A673 (cell line): ENCODE data around the gene CENPM. TPM values are rescaled to one million over a fixed set of nuclear protein-coding genes. Genes with fewer than 3 reads are reported as not detected.
A peak's percentile ranks its signal among the peaks of the same experiment; 100 is the strongest.
"Not testable (repeated sequence)": the region's sequence is repeated elsewhere in the genome, so short reads cannot be mapped to it uniquely, and the experiment has no call there.

Experiments used
- BruUV-seq: library from RNA; stranded (reverse); fragments of 400-500 nt; replicated peaks from 2 replicates; lab custom pipeline; 2021; lab: Mats Ljungman, UMichigan
- CTCF ChIA-PET: fragments of 300-600 bp; sonication (Branson Sonifier 250); formaldehyde crosslinking; loops from one replicate; lab custom pipeline; 2022; ENCODE audit warnings: antibody characterized with exemption; lab: Charles Lee
- POLR2A ChIA-PET: fragments of 300-600 bp; sonication (Branson Sonifier 250); formaldehyde crosslinking; loops from one replicate; lab custom pipeline; 2022; ENCODE audit warnings: antibody characterized with exemption; ENCODE audit not compliant: low non-redundant PET; lab: Charles Lee
- DNase-seq: peaks from one replicate; pipeline ENCODE4 v3.0.0-alpha.2; 2015; ENCODE audit warnings: low spot score
- H3K27ac ChIP-seq: fragments of 200-600 bp; sonication (generic); 2 replicates; pipeline ENCODE4 v1.5.1; 2016; ENCODE audit warnings: mixed run types, low read depth, mild to moderate bottlenecking, mixed read lengths, antibody characterized with exemption, low read length; ENCODE audit not compliant: poor library complexity, severe bottlenecking
- H3K27me3 ChIP-seq: fragments of 200-600 bp; sonication (generic); replicated peaks from 2 replicates; pipeline ENCODE4 v1.6.1; 2017; ENCODE audit warnings: mixed run types, low read depth, mild to moderate bottlenecking, mixed read lengths, antibody characterized with exemption, low read length; ENCODE audit not compliant: insufficient read depth, poor library complexity
- H3K36me3 ChIP-seq: fragments of 200-600 bp; sonication (generic); 2 replicates; pipeline ENCODE4 v1.6.1; 2016; ENCODE audit warnings: mixed run types, mild to moderate bottlenecking, mixed read lengths, antibody characterized with exemption, low read length; ENCODE audit not compliant: insufficient read depth, poor library complexity, severe bottlenecking
- H3K4me1 ChIP-seq: fragments of 200-600 bp; sonication (generic); 2 replicates; pipeline ENCODE4 v1.6.1; 2017; ENCODE audit warnings: mixed run types, mild to moderate bottlenecking, mixed read lengths, antibody characterized with exemption, low read length; ENCODE audit not compliant: insufficient read depth, poor library complexity, severe bottlenecking
- H3K4me3 ChIP-seq: fragments of 200-600 bp; sonication (generic); 2 replicates; pipeline ENCODE4 v1.5.1; 2016; ENCODE audit warnings: low read depth, mixed run types, mild to moderate bottlenecking, mixed read lengths, low read length; ENCODE audit not compliant: poor library complexity, severe bottlenecking
- H3K9me3 ChIP-seq: fragments of 200-600 bp; sonication (generic); 2 replicates; pipeline ENCODE4 v1.6.1; 2016; ENCODE audit warnings: mixed run types, low read depth, mild to moderate bottlenecking, mixed read lengths, antibody characterized with exemption, low read length; ENCODE audit not compliant: poor library complexity, severe bottlenecking
- CTCF ChIP-seq: fragments of 300-800, 200-600 bp; sonication (generic); conservative IDR thresholded peaks from 2 replicates; pipeline ENCODE4 v1.5.1; 2017; ENCODE audit warnings: low read depth, mild to moderate bottlenecking, antibody characterized with exemption, low read length, moderate library complexity, mixed read lengths
- EZH2 ChIP-seq: fragments of 200-600 bp; sonication (generic); IDR thresholded peaks from 2 replicates; pipeline ENCODE4 v1.6.1; 2017; ENCODE audit warnings: borderline replicate concordance, low read depth, mild to moderate bottlenecking, mixed read lengths, antibody characterized with exemption, low read length; ENCODE audit not compliant: poor library complexity, severe bottlenecking
- intact Hi-C: fragments of 100-400 bp; cut with micrococcal nuclease; formaldehyde crosslinking; loops from one replicate; pipeline ENCODE4 v1.10.0; 2022; ENCODE audit not compliant: unreplicated experiment
- total RNA-seq: library from RNA; stranded (reverse); gene quantifications from 2 replicates; pipeline ENCODE4 v1.2.3, GENCODE V29; 2021

The CENPM gene
- total RNA-seq, 1 experiment from 2014 or later, result 67.2 TPM

GRCh38 chr22:41952713-41953112, 5.8 kb upstream of the CENPM start:
- Histone ChIP-seq H3K4me3 (no peak overlapping the region), H3K27me3 (no peaks in the 10 kb centered on the region), H3K9me3 (no peaks in the 10 kb centered on the region), H3K27ac (no peak overlapping the region), H3K4me1 (peaks cover 14% of the 10 kb centered on the region), H3K36me3 (no peaks in the 10 kb centered on the region)
- TF ChIP-seq EZH2 (no peak), CTCF (no peak)
- no TSS peak for BruUV-seq
- ChIA-PET POLR2A (no interaction called here), CTCF (no interaction called here)
- intact Hi-C loops, result no loop called here
- DNase-seq, result no peak

- Histone ChIP-seq H3K27ac (no peak within 1 kb of the TSS), H3K27me3 (no peaks in the 10 kb centered on the region), H3K4me3 (no peak within 1 kb of the TSS), H3K4me1 (peaks cover 20% of the 10 kb centered on the region), H3K36me3 (no peaks in the 10 kb centered on the region), H3K9me3 (no peaks in the 10 kb centered on the region)
- POLR2A ChIA-PET, result no interaction called here
- intact Hi-C loops, result no loop called here
- TF ChIP-seq CTCF, result no peak
- TF ChIP-seq EZH2, result no peak
- no TSS peak for BruUV-seq
- CTCF ChIA-PET, result no interaction called here
- peak; percentile 48 for DNase-seq
These were observed 5.0 kb upstream of the CENPM start, which contains the start of gene SMIM45 for GRCh38 chr22:41951898-41952474. SMIM45 (plus strand) TSS chr22:41952150.

- peak overlapping the region; percentile 52 for H3K27ac ChIP-seq
- H3K4me3 ChIP-seq, result no peak overlapping the region
- H3K36me3 ChIP-seq, result peaks cover 9% of the 10 kb centered on the region
- DNase-seq, result no peak
- TF ChIP-seq CTCF, result no peak
- no peaks in the 10 kb centered on the region for H3K9me3 ChIP-seq
- ChIA-PET POLR2A (no interaction called here), CTCF (no interaction called here)
- peaks cover 25% of the 10 kb centered on the region for H3K4me1 ChIP-seq
- no peaks in the 10 kb centered on the region for H3K27me3 ChIP-seq
- intact Hi-C loops, result no loop called here
- no TSS peak for BruUV-seq
These were observed 2.5 kb upstream of the CENPM start for GRCh38 chr22:41949297-41949965.

GRCh38 chr22:41948928-41949296, 2.0 kb upstream of the CENPM start:
- DNase-seq, H3K9me3 ChIP-seq, H3K4me3 ChIP-seq, CTCF ChIA-PET, intact Hi-C loops, BruUV-seq, H3K27me3 ChIP-seq: not testable (repeated sequence)
- Histone ChIP-seq H3K27ac (peak overlapping the region; percentile 52), H3K36me3 (peaks cover 14% of the 10 kb centered on the region), H3K4me1 (peaks cover 25% of the 10 kb centered on the region)
- POLR2A ChIA-PET, result interaction anchor here (0.6 kb wide), 1 partner anchor 265 kb away, joined by 3 read pairs; no protein-coding TSS in a partner anchor
